NOMO-1 treated with DMSO at 0.1 percent for 48 hours (cell line): ENCODE data around the gene CRADD.
A peak's percentile ranks its signal among the peaks of the same experiment; 100 is the strongest.

Source experiments
- DNase-seq: peaks from one replicate; lab custom pipeline; 2025; ENCODE audit not compliant: unreplicated experiment; lab: John Stamatoyannopoulos, UW

The CRADD gene

DNA sequence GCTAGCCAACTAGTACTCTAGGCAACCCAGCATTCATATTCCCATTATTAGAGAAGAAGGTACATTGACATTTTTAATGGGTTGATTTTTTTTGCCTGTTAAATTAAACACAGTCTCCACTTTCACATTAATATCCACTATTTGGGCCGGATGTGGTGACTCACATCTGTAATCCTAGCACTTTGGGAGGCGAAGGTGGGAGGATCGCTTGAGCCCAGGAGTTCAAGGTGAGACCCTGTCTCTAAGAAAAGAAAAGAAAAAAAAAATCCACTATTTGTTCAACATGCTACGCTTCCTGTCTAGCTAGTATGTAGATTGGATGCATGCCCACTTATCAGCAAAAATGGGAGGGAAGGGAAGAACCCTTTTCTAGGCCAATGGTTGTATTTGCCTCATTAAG is 7.1 kb upstream of the CRADD start:
- no peak for DNase-seq

DNA sequence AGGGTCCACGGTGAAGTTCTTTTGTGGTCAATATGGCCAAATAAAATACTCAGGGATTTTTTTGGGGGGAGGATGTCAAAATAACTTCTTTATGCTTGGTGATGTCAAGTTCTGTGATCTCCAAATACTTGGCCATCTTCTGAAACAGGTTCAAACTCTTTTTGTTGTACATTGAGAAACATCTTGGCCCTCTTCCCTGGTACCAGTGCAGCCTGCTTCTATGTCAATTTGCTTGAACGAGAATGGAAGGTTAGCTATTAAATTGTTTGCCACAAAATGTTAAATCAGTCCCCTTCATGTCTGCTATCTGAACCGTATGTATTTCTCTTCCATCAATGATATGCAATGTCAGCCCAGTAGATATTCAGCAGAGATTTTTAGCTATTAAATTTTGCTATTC is 6.1 kb upstream of the CRADD start:
- no peak for DNase-seq

DNA sequence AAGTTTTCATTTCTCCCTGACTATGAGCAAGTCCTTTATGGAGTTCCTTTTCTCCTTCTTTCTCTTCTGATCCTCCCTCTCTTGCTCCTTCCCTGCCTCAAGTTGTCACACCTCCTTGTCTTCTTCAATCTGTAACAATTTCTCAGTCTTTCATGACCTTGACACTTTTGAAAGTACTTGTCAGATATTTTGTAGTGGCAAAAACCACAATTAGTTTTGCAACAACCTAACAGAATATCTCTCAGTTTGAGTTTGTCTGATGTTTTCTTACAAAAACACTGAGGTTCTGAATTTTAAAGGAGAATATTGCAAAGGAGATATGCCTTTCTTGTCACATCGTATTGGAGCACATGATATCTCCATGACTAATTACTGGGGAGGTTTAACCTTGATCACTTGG is 4.1 kb upstream of the CRADD start:
- no peak for DNase-seq

DNA sequence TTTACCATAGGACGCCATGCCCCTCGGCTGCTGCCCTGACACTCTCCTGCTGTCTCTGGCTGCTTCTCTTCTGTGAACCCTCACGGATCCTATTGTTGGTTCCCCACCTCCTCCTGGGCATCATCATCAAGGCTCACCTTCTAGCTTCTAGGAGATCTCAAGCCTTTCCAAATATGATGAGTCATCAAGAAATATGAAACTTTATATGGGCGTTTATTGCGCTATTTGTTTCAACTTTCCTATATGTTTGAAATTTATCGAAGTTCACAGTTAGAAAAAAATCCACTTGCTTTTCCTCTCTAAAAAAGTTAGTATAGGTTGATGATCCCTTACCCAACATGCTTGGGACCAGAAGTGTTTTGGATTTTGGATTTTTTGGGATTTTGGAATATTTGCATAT is 2.8 kb upstream of the CRADD start:
- DNase-seq = no peak

DNA sequence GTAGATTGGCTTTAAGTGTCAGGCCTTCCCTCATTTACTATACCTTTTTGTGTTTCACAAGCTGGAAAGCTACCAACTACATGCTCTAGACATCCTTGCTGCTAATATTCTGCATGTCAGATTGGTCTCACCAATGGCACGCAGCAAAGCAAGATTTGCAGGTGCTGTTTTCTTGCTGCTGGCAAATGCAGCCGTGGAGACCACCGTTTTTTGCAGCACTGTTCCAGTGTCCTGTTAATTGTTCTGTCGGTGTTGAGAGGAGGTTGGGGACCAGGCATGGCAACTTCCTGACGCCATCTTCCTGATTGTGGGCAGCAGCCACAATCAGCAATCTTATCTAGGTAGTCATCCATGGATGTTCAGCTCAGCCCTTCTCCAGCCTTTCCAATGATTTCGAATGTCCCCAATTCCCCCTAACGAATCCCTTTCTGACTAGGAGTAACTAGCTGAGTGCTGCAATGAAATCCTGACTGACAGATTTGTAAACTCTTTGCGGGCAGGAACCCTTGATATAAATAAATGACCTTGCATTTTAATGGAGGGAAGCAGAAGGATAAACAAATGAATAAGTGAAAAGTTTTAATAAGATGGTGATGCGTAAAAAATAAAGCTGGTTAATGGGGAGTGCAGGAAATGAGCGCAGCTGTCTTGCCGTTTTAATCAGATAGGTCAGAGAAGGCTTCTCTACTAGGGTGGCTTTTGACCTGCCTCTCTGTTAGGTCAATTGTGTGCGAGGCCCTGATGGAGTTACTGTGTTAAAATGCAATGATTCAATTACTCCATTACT is 574 bp upstream of the CRADD start:
- DNase-seq = no peak

DNA sequence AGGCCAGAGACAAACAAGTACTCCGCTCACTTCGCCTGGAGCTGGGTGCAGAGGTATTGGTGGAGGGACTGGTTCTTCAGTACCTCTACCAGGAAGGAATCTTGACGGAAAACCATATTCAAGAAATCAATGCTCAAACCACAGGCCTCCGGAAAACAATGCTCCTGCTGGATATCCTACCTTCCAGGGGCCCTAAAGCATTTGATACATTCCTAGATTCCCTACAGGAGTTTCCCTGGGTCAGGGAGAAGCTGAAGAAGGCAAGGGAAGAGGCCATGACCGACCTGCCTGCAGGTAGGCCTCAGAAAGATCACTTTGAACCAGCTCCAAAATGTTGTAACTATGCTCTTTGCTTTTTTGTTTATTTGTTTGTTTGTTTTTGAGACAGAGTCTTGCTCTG is 1.6 kb downstream of the CRADD start:
- no peak for DNase-seq

DNA sequence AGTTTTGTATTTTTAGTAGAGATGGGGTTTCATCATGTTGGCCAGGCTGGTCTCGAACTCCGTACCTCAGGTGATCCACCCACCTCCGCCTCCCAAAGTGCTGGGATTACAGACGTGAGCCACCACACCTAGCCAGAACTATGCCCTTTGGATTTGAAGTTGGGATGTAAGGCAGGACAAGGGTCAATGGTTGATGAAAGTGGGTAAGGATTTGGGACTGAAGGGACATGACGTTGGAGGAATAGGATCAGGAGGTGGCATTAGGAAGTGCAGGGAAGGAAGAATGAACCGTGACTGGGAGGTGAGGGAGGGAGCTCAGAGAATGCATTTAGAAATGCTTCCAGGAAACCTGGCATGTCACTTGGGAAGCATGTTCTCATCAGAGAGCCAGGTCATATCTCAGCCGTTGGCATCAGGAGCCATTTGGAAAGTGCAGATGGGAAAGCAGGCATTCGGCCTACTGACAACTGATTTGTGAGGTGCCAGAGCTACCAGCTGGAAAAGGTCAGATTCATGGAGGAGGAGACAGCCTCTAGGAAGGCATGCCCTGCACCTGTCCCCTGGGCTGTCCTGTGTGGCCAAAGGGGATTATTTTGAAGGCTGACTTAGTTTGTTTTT is 2.2 kb downstream of the CRADD start:
- DNase-seq = no peak

DNA sequence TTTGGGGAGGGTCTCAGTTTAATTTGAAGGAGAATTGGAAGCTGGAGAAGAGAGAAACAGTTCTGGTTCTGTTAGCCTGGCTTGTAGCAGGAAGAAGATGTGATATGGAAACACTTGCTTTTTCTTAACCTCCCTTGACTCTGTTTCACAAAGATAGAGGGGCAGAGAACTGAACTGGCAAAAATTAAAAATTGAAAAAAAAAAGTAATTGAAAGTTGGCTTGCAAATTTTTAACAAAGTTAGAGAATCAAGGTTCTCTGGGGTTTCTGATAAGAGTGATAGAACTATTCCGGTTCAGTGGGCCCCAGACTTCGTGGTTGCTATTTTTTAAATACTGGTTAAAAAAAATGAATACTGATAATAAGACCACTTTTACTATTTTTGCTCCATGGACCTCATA is 2.8 kb downstream of the CRADD start:
- DNase-seq = peak; percentile 25

DNA sequence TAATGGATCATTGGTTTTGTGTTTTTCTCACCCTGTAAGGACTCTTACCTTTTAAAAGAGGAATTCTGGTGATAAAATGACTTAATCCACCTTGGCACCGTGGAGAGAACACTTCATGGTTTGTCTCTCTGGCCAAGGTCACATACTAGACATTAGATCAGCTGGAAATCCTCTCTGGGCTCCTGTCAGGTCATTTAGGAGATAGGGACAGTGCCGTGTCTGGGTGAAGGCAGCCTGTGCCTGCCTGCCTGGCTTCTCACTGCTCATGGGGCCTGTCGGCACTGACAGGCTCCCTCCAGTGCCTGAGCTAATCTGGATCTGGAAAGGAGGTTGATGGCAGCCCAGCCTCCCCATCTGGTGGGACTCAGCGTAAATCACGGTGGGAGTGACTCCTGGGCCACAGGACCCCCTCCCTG is 5.7 kb downstream of the CRADD start:
- DNase-seq = no peak

DNA sequence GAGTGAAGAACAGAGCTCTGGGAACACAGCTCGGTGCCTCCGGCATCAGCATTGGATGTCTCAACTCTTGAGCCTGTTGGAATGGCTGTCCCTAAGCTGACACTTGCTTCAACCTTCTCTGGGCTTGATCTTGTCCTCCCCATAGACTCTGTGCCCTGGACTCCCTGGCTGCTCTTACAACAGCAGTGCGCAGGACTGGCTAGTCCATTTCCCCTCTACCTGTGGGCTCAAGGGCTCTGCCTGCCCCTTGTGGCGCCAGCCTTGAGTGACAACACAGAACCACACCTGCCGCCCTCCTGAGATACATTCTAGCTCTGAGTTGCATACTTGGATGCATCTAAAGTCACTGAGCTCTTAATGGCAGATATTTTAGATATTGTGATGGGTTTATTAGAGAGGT is 6.2 kb downstream of the CRADD start:
- DNase-seq = no peak

DNA sequence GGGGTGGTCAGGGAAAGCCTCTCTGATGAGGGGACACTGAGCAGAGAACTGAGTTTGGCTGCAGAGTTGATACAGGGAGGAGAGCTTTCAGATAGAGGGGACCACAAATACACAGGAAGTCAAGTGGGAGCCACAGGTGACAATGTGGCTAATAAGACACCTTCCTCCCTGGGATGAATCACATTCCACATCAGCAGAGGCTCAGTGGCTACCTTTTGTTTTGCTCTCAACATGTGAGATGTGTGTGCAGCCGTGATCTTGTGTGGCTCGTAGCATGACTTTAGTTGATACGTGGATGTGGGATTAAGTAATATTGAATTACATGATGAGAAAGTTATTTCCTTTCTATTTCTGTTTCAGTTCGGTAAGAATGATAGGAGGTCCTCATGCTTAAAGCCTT is 7.5 kb downstream of the CRADD start:
- peak; percentile 37 for DNase-seq

DNA sequence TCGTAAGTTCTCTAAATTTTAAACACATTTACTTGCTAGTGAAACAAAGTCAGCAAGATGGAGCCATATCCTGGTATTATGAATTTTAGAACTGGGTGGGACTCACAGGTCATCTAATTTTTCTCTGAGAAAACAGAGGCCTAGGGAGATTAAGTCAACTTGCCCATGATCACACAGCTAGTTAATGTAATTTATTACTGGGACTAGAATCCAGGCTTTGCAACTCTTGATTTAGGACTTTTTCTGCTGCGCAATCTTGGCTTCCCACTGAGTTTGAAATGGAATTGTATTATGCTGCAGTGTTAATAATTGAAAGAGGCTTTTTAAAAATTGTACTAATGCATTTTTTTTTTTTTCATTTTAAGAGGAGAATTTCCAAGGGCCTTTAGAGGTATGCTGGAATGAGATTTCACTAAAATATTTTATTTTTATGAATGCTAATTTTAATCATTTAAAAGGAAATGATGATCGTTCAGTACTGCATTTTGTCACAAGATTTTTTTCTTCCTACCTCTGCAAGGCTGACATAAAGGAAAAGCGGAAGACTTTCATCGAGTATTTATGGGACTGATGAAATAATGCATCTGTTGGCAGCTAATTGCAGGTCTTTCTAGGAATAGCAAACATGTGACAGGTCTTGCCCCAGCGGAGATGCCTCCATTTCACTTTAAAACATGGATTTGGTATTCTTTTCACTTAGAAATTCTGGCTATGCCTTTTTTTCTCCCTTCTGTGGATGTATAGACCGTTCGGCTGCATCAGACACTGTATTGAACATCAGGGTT is 9.6 kb downstream of the CRADD start:
- DNase-seq = peak; percentile 49

DNA sequence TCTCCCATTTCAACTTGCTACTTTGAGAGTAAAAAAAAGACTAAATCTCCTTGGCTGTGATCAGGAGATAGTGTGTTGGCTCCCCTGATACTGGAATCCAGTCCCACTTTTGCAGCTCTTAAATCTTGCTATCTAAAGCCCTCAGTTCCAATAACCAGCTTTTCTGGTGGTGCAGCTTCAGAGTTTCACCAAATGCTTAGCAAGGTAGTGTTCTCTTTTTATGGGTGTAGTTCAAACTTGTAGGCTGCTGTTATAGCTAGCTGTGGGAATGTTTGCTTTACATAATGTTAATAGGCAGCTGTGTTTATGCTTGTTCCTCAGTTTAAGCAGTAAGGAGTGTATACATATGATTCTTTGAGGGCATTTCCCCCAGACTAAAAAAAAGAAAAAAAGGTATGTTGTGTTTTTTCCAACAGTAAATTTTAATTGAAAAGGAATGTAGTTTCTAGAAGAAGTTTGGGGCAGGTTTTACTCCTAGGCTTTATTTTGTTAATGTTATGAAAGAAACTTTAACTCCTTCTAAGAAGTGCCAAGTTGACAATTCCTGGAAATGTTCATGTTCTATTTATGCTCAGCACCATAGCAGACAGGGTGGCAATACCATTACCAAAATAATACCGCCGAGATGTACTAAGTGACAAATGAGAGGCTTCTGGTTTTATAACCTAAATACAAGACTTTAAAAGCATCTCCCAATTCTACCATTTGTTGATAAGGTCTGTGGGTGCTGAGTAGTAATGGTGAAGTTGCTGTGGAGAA is 12.1 kb downstream of the CRADD start:
- no peak for DNase-seq

DNA sequence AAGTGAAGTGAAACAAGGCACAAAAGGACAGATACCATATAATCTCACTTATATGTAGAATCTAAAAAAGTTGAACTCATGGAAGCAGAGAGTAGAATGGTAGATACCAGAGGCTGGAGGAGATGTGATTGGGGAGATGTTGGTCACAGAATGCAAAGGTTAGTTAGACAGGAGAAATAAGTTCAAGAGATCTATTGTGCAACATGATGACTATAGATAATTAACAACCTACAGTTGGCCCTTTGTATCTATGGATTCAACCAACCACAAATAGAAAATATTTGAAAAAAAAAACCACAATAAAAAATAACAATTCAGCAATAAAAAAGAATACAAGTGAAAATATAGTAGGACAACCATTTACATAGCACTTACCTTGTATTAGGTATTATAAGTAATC is 19.3 kb downstream of the CRADD start:
- DNase-seq = no peak

DNA sequence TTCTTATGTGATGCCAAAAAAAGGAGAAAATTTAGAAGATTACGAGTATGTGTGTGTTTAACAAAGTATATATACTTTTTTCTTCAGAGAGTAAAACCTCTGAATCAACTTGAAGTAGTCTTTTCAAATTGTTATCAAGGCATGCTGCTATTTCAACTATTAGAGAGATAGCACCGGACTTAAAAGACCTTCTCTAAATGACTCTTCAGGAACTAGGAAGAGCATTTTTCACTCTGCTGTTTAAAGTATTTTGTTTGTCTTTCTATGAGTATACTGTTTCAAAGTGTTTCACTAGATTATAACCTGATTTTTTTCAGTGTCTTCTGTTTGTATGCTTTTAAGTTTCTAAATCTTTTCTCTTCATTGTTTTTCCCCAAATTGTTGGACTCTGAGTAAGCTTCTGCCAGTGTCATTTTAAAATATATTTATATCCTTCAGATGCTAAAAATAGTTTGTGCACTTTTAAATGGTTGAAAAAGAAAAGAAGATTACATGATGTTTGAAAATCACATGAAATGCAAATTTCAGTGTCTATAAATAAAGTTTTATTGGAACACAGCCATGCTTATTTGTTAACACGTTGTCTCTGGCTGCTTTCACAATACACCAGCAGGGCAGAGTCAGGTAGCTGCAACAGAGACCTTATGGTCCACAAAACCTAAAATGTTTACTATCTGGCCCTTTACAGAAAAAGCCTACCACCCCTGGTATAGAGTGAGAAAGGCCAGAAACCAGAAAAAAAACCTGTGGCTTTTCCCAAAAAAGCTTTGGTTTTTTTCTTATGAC is 21.3 kb downstream of the CRADD start:
- no peak for DNase-seq

DNA sequence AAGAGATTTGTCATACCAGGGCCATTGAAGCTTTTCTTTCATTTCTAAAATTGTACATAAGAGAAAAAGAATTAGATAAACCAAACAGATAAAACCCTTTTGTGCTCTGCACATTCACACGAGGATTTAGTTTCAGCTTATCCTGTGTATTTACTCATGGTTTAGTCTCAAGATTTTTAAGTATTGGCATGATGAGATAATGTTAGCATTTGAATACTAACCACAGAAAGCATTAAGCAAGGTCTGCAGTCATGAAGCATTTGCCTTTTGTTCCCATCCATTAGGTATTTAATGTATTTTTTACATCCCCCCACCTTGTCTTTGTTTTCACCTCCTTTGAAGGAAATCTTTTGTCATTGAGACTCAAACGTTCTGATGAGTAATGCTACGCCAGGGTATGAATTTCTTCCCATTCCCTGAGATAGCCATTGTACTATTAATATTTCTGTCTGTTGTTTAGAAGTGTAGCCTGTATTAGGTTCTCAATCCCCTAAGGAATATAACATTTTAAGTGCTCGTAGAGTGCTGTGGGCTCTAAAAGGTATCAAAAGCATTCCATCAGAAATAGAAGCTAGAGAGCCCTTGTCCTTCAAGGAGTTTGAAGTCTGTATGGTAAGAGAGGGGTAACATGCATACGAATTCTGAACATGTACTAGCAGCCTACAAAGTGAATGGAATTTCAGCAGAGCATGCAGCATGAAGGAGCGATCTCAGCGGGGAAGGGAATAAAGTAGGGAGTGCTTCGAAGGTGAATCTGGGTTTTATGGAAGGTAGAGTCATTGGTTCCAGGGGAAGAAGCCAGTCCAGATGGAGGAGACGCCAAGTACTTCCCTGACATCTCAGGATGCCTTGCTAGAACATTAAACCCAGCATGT is 22.3 kb downstream of the CRADD start:
- DNase-seq = no peak

DNA sequence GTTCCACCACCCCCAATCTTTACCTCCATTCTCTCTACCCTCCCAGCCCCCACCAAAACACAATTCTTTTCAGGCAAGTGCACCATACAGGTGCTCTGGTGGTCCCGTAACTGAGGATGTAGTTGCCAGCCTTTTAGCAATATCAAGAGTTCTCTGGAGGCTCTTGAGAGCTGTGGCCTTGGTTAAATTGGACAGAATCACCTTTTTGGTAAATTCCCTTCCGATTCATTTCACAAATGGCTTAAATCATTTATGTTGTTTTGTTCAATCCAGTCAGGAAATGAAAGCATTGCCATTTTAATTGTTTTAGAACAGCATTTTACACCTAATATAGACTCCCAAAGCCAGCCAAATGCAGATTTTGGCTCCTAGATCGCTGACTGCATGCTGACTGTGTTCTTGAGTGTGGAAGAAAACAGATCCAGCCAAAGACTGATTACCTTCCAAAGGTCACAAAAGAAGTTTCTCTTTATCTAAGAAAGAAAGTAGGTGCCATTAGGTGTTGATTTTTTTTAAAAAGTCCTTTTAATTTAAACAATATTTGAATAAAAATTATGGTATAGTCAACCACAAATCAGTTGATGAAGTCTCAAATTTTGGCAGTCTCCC is 25.6 kb downstream of the CRADD start:
- no peak for DNase-seq

DNA sequence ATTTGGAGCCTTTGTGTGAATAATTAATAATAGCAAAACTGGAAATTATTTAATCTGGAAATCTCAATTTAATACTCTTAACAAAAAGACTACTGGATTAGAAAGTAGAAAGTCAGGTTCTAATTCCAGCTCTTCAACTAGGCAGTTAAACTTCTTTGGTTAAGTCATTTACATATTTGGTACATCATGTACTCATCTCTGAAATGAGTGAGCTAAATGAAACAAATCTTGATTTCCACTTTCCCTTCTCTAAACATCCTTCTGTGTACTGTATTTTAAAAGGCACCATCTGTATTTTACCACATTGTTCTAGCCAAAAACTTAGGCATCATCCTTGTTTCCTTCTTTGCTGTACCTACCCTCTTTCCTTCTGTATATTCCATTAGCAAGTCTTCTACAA is 26.9 kb downstream of the CRADD start:
- no peak for DNase-seq

DNA sequence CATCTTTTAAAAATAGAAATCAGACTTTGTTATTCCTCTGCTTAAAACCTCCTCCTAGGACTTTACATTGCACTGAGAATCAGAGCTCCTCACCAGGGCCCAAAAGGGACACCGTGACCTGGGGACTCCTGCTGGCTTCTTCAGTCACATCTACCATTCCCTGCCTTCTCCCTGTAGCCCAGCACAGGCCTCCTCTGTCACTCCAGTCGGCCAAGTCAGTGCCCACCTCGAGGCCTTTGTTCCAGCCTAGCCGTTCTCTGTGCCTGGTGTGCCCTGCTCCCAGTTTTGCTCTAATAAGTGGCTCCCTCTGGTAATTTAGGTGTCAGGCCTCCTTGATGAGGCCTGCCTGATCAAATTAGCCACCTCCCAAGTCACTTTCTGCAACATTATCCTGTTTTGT is 27.4 kb downstream of the CRADD start:
- no peak for DNase-seq
